ENCODE data around the gene MOCS2. TPM values are rescaled to one million over a fixed set of nuclear protein-coding genes. Genes with fewer than 3 reads are reported as not detected.

MOCS2 gene
- total and polyA plus RNA-seq, 8 donors, result 11.4 to 37.6 (median 18.3) TPM

DNA sequence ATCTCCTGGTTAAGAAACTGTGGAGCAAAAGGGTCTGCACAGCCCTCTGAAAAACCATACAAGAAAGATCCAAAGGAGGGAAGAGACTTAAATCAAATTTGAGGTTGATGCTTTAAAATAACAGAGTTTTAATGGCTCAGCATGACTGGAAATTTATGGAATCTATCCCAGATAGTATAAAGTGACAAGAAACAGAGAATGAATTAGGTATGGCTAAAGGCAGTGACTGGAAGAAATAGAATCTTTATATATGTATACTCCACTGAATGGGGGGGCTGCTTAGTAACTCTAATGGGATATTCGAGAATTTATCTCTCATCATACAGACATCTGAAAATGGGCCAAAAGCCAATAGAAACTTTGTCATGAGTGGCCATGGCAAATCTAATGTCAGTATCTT is 17.6 kb upstream of the MOCS2 start:
- ATAC-seq (no peak), FAIRE-seq (no peak), DNase-seq (no peak)
- Histone ChIP-seq H3K4me3 (no peak overlapping the region), H3K27ac (no peak overlapping the region), H3K4me1 (no peaks in the 10 kb centered on the region), H3K9me3 (no peaks in the 10 kb centered on the region), H3K27me3 (no peaks in the 10 kb centered on the region), H3K36me3 (no peaks in the 10 kb centered on the region)
- intact Hi-C loops (cut with DNase I), result no loop called here
- TF ChIP-seq, protein P1, sequence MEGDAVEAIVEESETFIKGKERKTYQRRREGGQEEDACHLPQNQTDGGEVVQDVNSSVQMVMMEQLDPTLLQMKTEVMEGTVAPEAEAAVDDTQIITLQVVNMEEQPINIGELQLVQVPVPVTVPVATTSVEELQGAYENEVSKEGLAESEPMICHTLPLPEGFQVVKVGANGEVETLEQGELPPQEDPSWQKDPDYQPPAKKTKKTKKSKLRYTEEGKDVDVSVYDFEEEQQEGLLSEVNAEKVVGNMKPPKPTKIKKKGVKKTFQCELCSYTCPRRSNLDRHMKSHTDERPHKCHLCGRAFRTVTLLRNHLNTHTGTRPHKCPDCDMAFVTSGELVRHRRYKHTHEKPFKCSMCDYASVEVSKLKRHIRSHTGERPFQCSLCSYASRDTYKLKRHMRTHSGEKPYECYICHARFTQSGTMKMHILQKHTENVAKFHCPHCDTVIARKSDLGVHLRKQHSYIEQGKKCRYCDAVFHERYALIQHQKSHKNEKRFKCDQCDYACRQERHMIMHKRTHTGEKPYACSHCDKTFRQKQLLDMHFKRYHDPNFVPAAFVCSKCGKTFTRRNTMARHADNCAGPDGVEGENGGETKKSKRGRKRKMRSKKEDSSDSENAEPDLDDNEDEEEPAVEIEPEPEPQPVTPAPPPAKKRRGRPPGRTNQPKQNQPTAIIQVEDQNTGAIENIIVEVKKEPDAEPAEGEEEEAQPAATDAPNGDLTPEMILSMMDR (IDR thresholded peaks at IDR 0.05), result no peak
- WGBS, 2 donors, result 4 to 68% methylated on average over 1 of the region's 1 CpG

DNA sequence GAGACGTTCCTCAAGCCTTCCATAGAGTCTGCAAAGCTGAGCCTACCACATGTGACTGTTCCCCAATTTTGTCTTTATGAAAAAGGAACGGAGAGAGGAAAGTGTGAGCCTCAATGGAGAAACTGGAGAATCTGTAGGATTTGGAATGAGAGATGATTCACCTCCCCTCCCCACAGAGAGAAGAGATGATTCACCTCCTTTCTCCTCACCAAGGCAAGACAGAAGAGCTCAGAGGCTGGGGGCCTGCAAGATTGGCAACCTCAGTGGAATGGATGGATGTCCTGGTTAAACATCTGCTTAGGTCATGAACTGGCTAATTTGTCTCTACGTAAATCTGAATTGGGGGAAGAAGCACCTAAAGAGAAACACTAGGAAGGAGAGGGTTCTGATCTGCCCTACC is 17.0 kb upstream of the MOCS2 start:
- H3K27me3 ChIP-seq, result no peaks in the 10 kb centered on the region
- ATAC-seq (no peak), DNase-seq (no peak), FAIRE-seq (no peak)
- intact Hi-C loops (cut with DNase I), result no loop called here
- no peak overlapping the region for H3K27ac ChIP-seq
- TF ChIP-seq, protein P1 (IDR thresholded peaks at IDR 0.05), result no peak
- no peak overlapping the region for H3K4me3 ChIP-seq
- no peaks in the 10 kb centered on the region for H3K36me3 ChIP-seq
- no peaks in the 10 kb centered on the region for H3K9me3 ChIP-seq
- no peaks in the 10 kb centered on the region for H3K4me1 ChIP-seq
- WGBS, 2 donors, result 80 to 86% methylated on average over 3 of the region's 3 CpGs

DNA sequence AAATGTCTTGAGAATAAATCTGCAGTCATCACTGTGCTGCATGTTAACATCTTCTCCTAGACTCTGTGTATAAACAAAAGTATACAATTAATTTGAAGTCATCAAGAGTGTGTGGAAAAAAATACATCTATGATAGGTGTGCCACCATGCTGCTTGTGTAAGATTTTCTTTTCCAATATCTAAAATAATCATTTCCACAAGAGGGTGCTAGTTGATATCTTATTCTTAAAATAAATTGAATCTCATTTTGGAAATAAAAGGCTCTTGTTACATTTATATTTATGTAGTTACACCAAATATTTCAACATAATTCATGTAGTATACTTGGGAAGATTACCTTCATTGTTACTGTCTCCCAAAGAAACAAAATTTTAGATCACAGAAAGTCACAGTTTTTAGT is 14.1 kb upstream of the MOCS2 start:
- Histone ChIP-seq H3K4me1 (no peaks in the 10 kb centered on the region), H3K4me3 (no peak overlapping the region), H3K36me3 (no peaks in the 10 kb centered on the region), H3K27ac (no peak overlapping the region), H3K27me3 (no peaks in the 10 kb centered on the region), H3K9me3 (no peaks in the 10 kb centered on the region)
- intact Hi-C loops (cut with DNase I), result no loop called here
- no peak for ATAC-seq
- DNase-seq, result no peak
- TF ChIP-seq, protein P1 (IDR thresholded peaks at IDR 0.05), result no peak
- peak; percentile 13 for FAIRE-seq

DNA sequence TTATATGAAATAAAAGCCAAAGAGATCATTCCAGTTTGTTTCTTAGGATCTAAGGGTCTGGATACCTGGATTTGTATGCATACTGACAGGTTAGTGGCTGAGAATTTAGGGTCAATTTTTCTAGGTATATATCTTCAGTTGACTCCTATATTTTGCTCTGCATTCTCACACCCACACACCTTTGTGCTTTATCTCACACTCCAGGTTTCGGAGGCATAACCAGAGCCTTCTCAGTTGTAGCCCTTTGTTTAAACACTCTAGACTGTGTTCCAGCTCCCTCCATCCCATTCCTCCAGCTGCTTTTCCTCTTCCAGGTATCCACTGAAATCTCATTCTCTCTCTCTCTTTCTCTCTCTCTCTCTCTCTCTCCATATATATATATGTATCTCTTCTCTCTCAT is 10.6 kb upstream of the MOCS2 start:
- no peaks in the 10 kb centered on the region for H3K4me1 ChIP-seq
- H3K27ac ChIP-seq, result no peak overlapping the region
- H3K36me3 ChIP-seq, result no peaks in the 10 kb centered on the region
- intact Hi-C loops (cut with DNase I), result no loop called here
- DNase-seq, result no peak
- TF ChIP-seq, protein P1 (IDR thresholded peaks at IDR 0.05), result no peak
- no peaks in the 10 kb centered on the region for H3K27me3 ChIP-seq
- H3K4me3 ChIP-seq, result no peak overlapping the region
- no peaks in the 10 kb centered on the region for H3K9me3 ChIP-seq
- WGBS, 2 donors, result 98 to 100% methylated on average over 1 of the region's 1 CpG
- ATAC-seq, result no peak
- no peak for FAIRE-seq

DNA sequence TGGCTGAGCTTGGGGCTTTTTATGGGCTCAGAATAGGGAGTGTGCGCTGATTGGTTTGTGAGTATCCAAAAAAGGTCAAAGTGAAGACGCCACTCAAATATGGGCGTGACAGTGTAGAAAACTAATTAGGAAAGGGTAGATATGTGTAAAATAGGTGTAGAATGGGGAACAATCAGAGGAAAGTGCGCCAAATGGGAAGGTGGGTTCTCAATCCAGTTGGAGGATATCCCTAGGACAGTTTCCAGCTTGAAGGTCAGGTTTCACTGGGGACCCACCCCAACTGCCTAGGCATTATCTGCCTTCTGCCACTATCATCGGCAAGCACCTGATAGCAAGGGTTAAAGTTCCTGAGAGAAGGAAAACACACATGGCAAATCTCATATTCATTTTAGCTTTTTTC is 9.3 kb upstream of the MOCS2 start:
- intact Hi-C loops (cut with DNase I), result no loop called here
- TF ChIP-seq, protein P1 (IDR thresholded peaks at IDR 0.05), result no peak
- no peak overlapping the region for H3K4me3 ChIP-seq
- 59 to 83% methylated on average over 5 of the region's 5 CpGs for WGBS, 2 donors
- H3K9me3 ChIP-seq, result no peaks in the 10 kb centered on the region
- FAIRE-seq, result no peak
- no peak for DNase-seq
- H3K27ac ChIP-seq, result no peak overlapping the region
- no peaks in the 10 kb centered on the region for H3K36me3 ChIP-seq
- H3K27me3 ChIP-seq, result no peaks in the 10 kb centered on the region
- no peak for ATAC-seq
- H3K4me1 ChIP-seq, result no peaks in the 10 kb centered on the region

Data from pancreas (tissue), 10 donors.